Lung microvascular endothelial cell (primary cell): ENCODE data around the gene ADM5. TPM values are rescaled to one million over a fixed set of nuclear protein-coding genes. Genes with fewer than 3 reads are reported as not detected.

ENCODE experiments used
- DNase-seq, 2 donors: peaks; one replicate each; pipeline versions ENCODE4 v3.0.0 to v3.0.0-alpha.2; 2010; ENCODE audit warnings: low read depth in 2 of 2
- total RNA-seq: library from RNA; depleted of rRNA; stranded (reverse); fragments of >200 nt; gene quantifications from 2 replicates; pipeline ENCODE4 v1.2.1, GENCODE V29; 2014

Gene ADM5
- total RNA-seq, 1 donor from 2014 or later: 0.40 TPM

GRCh38 chr19:49679771-49680413, 9.5 kb upstream of the ADM5 start:
- DNase-seq: no peak

- DNase-seq: peak; percentile 85 to 88
Observed at GRCh38 chr19:49680421-49681351, 8.7 kb upstream of the ADM5 start.

GRCh38 chr19:49681830-49682229, 7.6 kb upstream of the ADM5 start:
- no peak for DNase-seq

GRCh38 chr19:49682274-49682673, 7.1 kb upstream of the ADM5 start:
- DNase-seq: no peak

- no peak for DNase-seq
Observed at GRCh38 chr19:49683814-49684250, 5.6 kb upstream of the ADM5 start.

- DNase-seq: no peak
Observed at GRCh38 chr19:49684251-49684982, 5.0 kb upstream of the ADM5 start.

- DNase-seq: no peak
Observed at GRCh38 chr19:49684983-49685553, 4.3 kb upstream of the ADM5 start.

GRCh38 chr19:49685845-49686332, 3.5 kb upstream of the ADM5 start:
- no peak for DNase-seq

GRCh38 chr19:49686503-49687088, 2.8 kb upstream of the ADM5 start:
- no peak for DNase-seq

GRCh38 chr19:49687150-49687549, 2.2 kb upstream of the ADM5 start:
- DNase-seq: no peak

GRCh38 chr19:49687566-49688316, 1.7 kb upstream of the ADM5 start:
- peak; percentile 49 to 73 for DNase-seq

GRCh38 chr19:49688531-49689132, 762 bp upstream of the ADM5 start:
- DNase-seq: peak in 1 of 2 donors; percentile 20

- DNase-seq: peak in 1 of 2 donors; percentile 19
Observed at GRCh38 chr19:49690079-49690655, 773 bp downstream of the ADM5 start.

- peak; percentile 71 to 81 for DNase-seq
Observed at GRCh38 chr19:49690656-49691242, 1.4 kb downstream of the ADM5 start, which contains the start of gene CPT1C. Gene CPT1C, plus strand, starts transcription at chr19:49691116. Its CDS starts 1,137 bp downstream, at chr19:49692253.

- DNase-seq: peak; percentile 70 to 71
Observed at GRCh38 chr19:49691243-49692146, 2.1 kb downstream of the ADM5 start.

- DNase-seq: no peak
Observed at GRCh38 chr19:49692147-49692506, 2.7 kb downstream of the ADM5 start.

GRCh38 chr19:49696115-49696514, 6.7 kb downstream of the ADM5 start:
- no peak for DNase-seq

GRCh38 chr19:49696865-49697264, 7.5 kb downstream of the ADM5 start:
- no peak for DNase-seq
